K562 (cell line): Measurements from ENCODE around the gene SAE1. TPM values are rescaled to one million over a fixed set of nuclear protein-coding genes. Genes with fewer than 3 reads are reported as not detected.

Experiments
- ATAC-seq: fragments of 200-7000 bp; cut with Tn5 transposase; 3 replicates; pipeline ENCODE4 v1.9.1; 2020; ENCODE audit warnings: moderate library complexity
- BruUV-seq: library from RNA; stranded (reverse); fragments of 400-500 nt; replicated peaks from 2 replicates; lab custom pipeline; 2021; lab: Mats Ljungman, UMichigan
- CTCF ChIA-PET: fragments of 300-600 bp; formaldehyde crosslinking; extraction: SDS; loops from one replicate; lab custom pipeline; 2021; ENCODE audit warnings: low intra/inter-chr PET ratio; lab: Yijun Ruan, JAX
- POLR2A ChIA-PET: fragments of 300-600, 350-650 bp; sonication (Branson Sonifier 250); formaldehyde crosslinking; extraction: SDS; loops from one replicate; lab custom pipeline; 2021; ENCODE audit warnings: antibody characterized with exemption, inconsistent platforms; lab: Yijun Ruan, JAX
- DNase-seq, 4 experiments: peaks; one replicate each; pipeline versions ENCODE4 v3.0.0 to v3.0.0-alpha.2; 2011 to 2018; ENCODE audit warnings: low spot score in 3 of 4, mixed read lengths in 3 of 4; ENCODE audit errors: extremely low read depth in 1 of 4
- FAIRE-seq: peaks from 2 replicates; lab custom pipeline; 2011; peaks lifted over from hg19 to GRCh38; lab: Jason Lieb, UNC
- H2AFZ ChIP-seq: 2 replicates; pipeline ENCODE4 v1.6.0; 2011; ENCODE audit warnings: low read depth, low read length, control low read depth, inconsistent platforms
- H3K27ac ChIP-seq: fragments of 200-600 bp; 3 replicates; pipeline ENCODE4 v1.8.0; 2011; ENCODE audit warnings: low read depth, mild to moderate bottlenecking, control low read depth, inconsistent platforms, low read length, moderate library complexity, mixed read lengths; ENCODE audit errors: extremely low read depth
- H3K27me3 ChIP-seq, 2 experiments: fragments of 300-600 bp in 1 of 2; 2 replicates in 1 of 2; 3 replicates in 1 of 2; pipeline versions ENCODE4 v1.6.0 to v1.8.0; 2011; ENCODE audit warnings: inconsistent platforms in 2 of 2, low read length in 2 of 2, mild to moderate bottlenecking in 1 of 2, mixed read lengths in 1 of 2, moderate library complexity in 1 of 2; ENCODE audit not compliant: control insufficient read depth in 2 of 2, insufficient read depth in 2 of 2
- H3K36me3 ChIP-seq: fragments of 300-600 bp; 3 replicates; pipeline ENCODE4 v1.8.0; 2011; ENCODE audit warnings: mild to moderate bottlenecking, low read length, inconsistent platforms; ENCODE audit not compliant: control insufficient read depth, insufficient read depth
- H3K4me1 ChIP-seq, 2 experiments: fragments of 200-600 bp in 1 of 2; replicated peaks in 1 of 2; 2 replicates in 1 of 2; 3 replicates in 1 of 2; pipeline versions ENCODE4 v1.5.1 to v1.8.0; 2011; ENCODE audit warnings: inconsistent platforms in 2 of 2, low read length in 2 of 2, mild to moderate bottlenecking in 1 of 2, mixed read lengths in 1 of 2, moderate library complexity in 1 of 2; ENCODE audit not compliant: control insufficient read depth in 2 of 2, insufficient read depth in 2 of 2
- H3K4me2 ChIP-seq: 2 replicates; pipeline ENCODE4 v1.6.1; 2011; ENCODE audit warnings: low read length, control low read depth, inconsistent platforms, mixed read lengths; ENCODE audit not compliant: insufficient read depth
- H3K4me3 ChIP-seq: fragments of 200-600 bp; sonication (generic), shearing (Covaris generic); 2 replicates; pipeline ENCODE4 v1.5.1; 2016; ENCODE audit warnings: control low read depth, inconsistent platforms
- H3K79me2 ChIP-seq: fragments of 200-600 bp; 3 replicates; pipeline ENCODE4 v1.8.0; 2011; ENCODE audit warnings: low read length, inconsistent platforms; ENCODE audit not compliant: control insufficient read depth, insufficient read depth
- H3K9ac ChIP-seq, 2 experiments: 2 replicates each; pipeline versions ENCODE4 v1.6.0 to v1.6.1; 2011; ENCODE audit warnings: low read depth in 2 of 2, low read length in 2 of 2, control low read depth in 1 of 2, inconsistent platforms in 1 of 2, mild to moderate bottlenecking in 1 of 2, mixed read lengths in 1 of 2; ENCODE audit not compliant: insufficient read depth in 1 of 2
- H3K9me1 ChIP-seq: one replicate; pipeline ENCODE4 v1.6.0; 2011; ENCODE audit warnings: inconsistent platforms, mild to moderate bottlenecking, low read length, moderate library complexity; ENCODE audit not compliant: control insufficient read depth, insufficient read depth
- H3K9me3 ChIP-seq: replicated peaks from 2 replicates; pipeline ENCODE4 v1.5.1; 2011; ENCODE audit warnings: low read depth, low read length, inconsistent platforms; ENCODE audit not compliant: control insufficient read depth, insufficient read depth
- H4K20me1 ChIP-seq: replicated peaks from 2 replicates; pipeline ENCODE4 v1.6.1; 2011; ENCODE audit warnings: low read length, inconsistent platforms, mixed read lengths; ENCODE audit not compliant: control insufficient read depth, insufficient read depth
- BCOR ChIP-seq: fragments of 450-650 bp; IDR thresholded peaks from 2 replicates; pipeline ENCODE4 v1.6.1; 2016
- BHLHE40 ChIP-seq: IDR thresholded peaks from 2 replicates; pipeline ENCODE4 v1.6.1; 2011; ENCODE audit warnings: low read length, improper control_type of control experiment
- BMI1 ChIP-seq: fragments of 150-350 bp; IDR thresholded peaks from 2 replicates; pipeline ENCODE4 v1.6.1; 2014; ENCODE audit warnings: low read length
- CBX1 ChIP-seq: sonication (generic); IDR thresholded peaks from 2 replicates; pipeline ENCODE4 v1.6.1; 2016; ENCODE audit warnings: antibody characterized with exemption, low read depth, mild to moderate bottlenecking
- DIDO1 ChIP-seq: fragments of 450-650 bp; IDR thresholded peaks from 2 replicates; pipeline ENCODE4 v1.6.1; 2016; ENCODE audit warnings: low read depth, missing biosample characterization, missing genetic modification characterization
- E2F8 ChIP-seq: fragments of 450-650 bp; IDR thresholded peaks from 2 replicates; pipeline ENCODE4 v1.7.1; 2018; ENCODE audit warnings: mild to moderate bottlenecking, low read depth; ENCODE audit not compliant: partially characterized antibody
- ERF ChIP-seq: fragments of 450-650 bp; formaldehyde crosslinking; IDR thresholded peaks from 2 replicates; pipeline ENCODE4 v1.4.0; 2020; ENCODE audit warnings: mild to moderate bottlenecking, mixed read lengths
- GATAD2A ChIP-seq: fragments of 450-650 bp; IDR thresholded peaks from 2 replicates; pipeline ENCODE4 v1.6.1; 2017
- HOXB6 ChIP-seq: fragments of 250-450 bp; sonication (Bioruptor Pico); IDR thresholded peaks from 2 replicates; pipeline ENCODE4 v1.5.1; 2022; ENCODE audit warnings: mild to moderate bottlenecking, borderline replicate concordance
- KAT7 ChIP-seq: sonication (generic); formaldehyde crosslinking; IDR thresholded peaks from 2 replicates; pipeline ENCODE4 v1.8.0; 2022; ENCODE audit warnings: missing genetic modification reagents, mild to moderate bottlenecking, borderline replicate concordance
- KDM1A ChIP-seq, 2 experiments: fragments of 450-650 bp; IDR thresholded peaks; 2 replicates each; pipeline ENCODE4 v1.6.1; 2016; ENCODE audit warnings: mild to moderate bottlenecking in 2 of 2
- MAFG ChIP-seq: fragments of 450-650 bp; conservative IDR thresholded peaks from 2 replicates; pipeline ENCODE4 v1.6.1; 2016; ENCODE audit warnings: missing genetic modification characterization, missing compliant biosample characterization
- RBM17 ChIP-seq: fragments of 200-400 bp; formaldehyde crosslinking; IDR thresholded peaks from 2 replicates; pipeline ENCODE4 v1.6.1; 2017; ENCODE audit warnings: low read depth, mild to moderate bottlenecking, low read length, borderline replicate concordance
- RCOR1 ChIP-seq, 2 experiments: IDR thresholded peaks; 2 replicates each; pipeline ENCODE4 v1.6.1; 2012; ENCODE audit warnings: low read depth in 2 of 2, low read length in 2 of 2, borderline replicate concordance in 1 of 2, improper control_type of control experiment in 1 of 2
- TBL1XR1 ChIP-seq, 2 experiments: IDR thresholded peaks; 2 replicates each; pipeline ENCODE4 v1.6.1; 2012; ENCODE audit warnings: improper control_type of control experiment in 2 of 2, low read length in 2 of 2, mild to moderate bottlenecking in 1 of 2
- TOE1 ChIP-seq, 2 experiments: fragments of 450-650 bp in 1 of 2; sonication (generic) in 1 of 2; formaldehyde crosslinking in 1 of 2; IDR thresholded peaks; 2 replicates each; pipeline versions ENCODE4 v1.7.1 to v1.8.0; 2016 to 2022; ENCODE audit warnings: borderline replicate concordance in 2 of 2, mild to moderate bottlenecking in 2 of 2, antibody characterized with exemption in 1 of 2, inconsistent platforms in 1 of 2, low read depth in 1 of 2, missing genetic modification reagents in 1 of 2, moderate library complexity in 1 of 2
- ZNF175 ChIP-seq: fragments of 200-800 bp; sonication (Bioruptor generic); IDR thresholded peaks from 2 replicates; pipeline ENCODE4 v1.6.1; 2016; ENCODE audit warnings: low read depth, mild to moderate bottlenecking, missing genetic modification characterization, missing compliant biosample characterization
- WGBS: fragments of 100-300 bp; shearing (Covaris generic); methylation state at CpG from one replicate; pipeline ENCODE4 v1.1.6; 2016; ENCODE audit warnings: low coverage, mixed read lengths; ENCODE audit not compliant: insufficient coverage; ENCODE audit errors: missing lambda C conversion rate; 5-methylcytosine and 5-hydroxymethylcytosine counted together
- in situ Hi-C: fragments of 300-500 bp; cut with MboI; formaldehyde crosslinking; loops from 4 replicates; pipeline ENCODE4 v1.15.0; 2018; ENCODE audit warnings: inconsistent platforms, mixed read lengths
- intact Hi-C: fragments of 100-400 bp; cut with micrococcal nuclease; formaldehyde crosslinking; loops from 2 replicates; pipeline ENCODE4 v1.14.2; 2022
- polyA plus RNA-seq, 8 experiments: library from polyadenylated mRNA; depleted of rRNA in 4 of 8; stranded (reverse) in 5 of 8; unstranded in 3 of 8; fragments of >200 nt; fragmentation: Nextera tagmentation in 2 of 8; fragmentation: Illumina TruSeq in 1 of 8; extraction: Ambion mirVana in 2 of 8; extraction: Trizol in 1 of 8; gene quantifications; 2 replicates each; pipeline versions ENCODE4 v1.2.1 to v1.2.3, GENCODE V29; 2011 to 2014; ENCODE audit warnings: inconsistent platforms in 1 of 8, missing spikeins in 1 of 8
- total RNA-seq, 7 experiments: library from RNA; depleted of rRNA in 6 of 7; stranded (reverse); fragments of >200 nt in 6 of 7; fragmentation: Illumina TruSeq in 2 of 7; extraction: Trizol in 2 of 7; gene quantifications; 2 replicates each; pipeline versions ENCODE4 v1.2.1 to v1.2.3, GENCODE V29; 2011 to 2021; ENCODE audit warnings: low replicate concordance in 1 of 7

SAE1 gene
- total and polyA plus RNA-seq, 9 of the 15 experiments (the other 6 are each of a cell fraction or from before 2014, with no cell fraction given): 82.8 to 299 (median 217) TPM

- no peak for TF ChIP-seq MAFG (tag)
- TF ChIP-seq ERF (CRISPR knock-in tag): 0 out of 2 replicates have a peak, but pooled peaks have one; percentile 40
- 0 out of 2 replicates have a peak, but pooled peaks have one; percentile 42 for TF ChIP-seq KAT7 (CRISPR knock-in tag)
Observed at GRCh38 chr19:47240556-47240955, 109.9 kb downstream of the SAE1 start (continued).

GRCh38 chr19:47240996-47241918, 110.6 kb downstream of the SAE1 start:
- Histone ChIP-seq H4K20me1 (no peaks in the 10 kb centered on the region), H3K27me3 (no peaks in the 10 kb centered on the region), H3K36me3 (no peaks in the 10 kb centered on the region), H3K27ac (peak overlapping the region; percentile 74), H2AFZ (peak overlapping the region; percentile 52), H3K9me3 (no peaks in the 10 kb centered on the region; the same call in 1 of the 2 replicates), H3K79me2 (no peaks in the 10 kb centered on the region; the same call in 2 of the 3 replicates), H3K9me1 (no peaks in the 10 kb centered on the region), H3K4me3 (no peak overlapping the region), H3K4me1 (peaks cover 28 to 51% of the 10 kb centered on the region in 2 experiments; a peak in 4 of 5 replicates), H3K9ac (peak overlapping the region; percentile 65 to 85), H3K4me2 (peak overlapping the region; percentile 73)
- CTCF ChIA-PET: no interaction called here
- WGBS: 20% methylated on average over 14 of the region's 27 CpGs
- POLR2A ChIA-PET: interaction anchor here (2.0 kb wide), 1 partner anchor 15 kb away, joined by 8 read pairs; no protein-coding TSS in a partner anchor
- peak; percentile 60 for ATAC-seq
- FAIRE-seq: peak; percentile 60
- in situ Hi-C loops: loop anchor here (10.0 kb wide), 1 partner anchor 386 kb away; the partner anchor contains the start of gene AP2S1
- peak; percentile 91 to 95 (median 93) for DNase-seq
- no TSS peak for BruUV-seq
- intact Hi-C loops: loop anchor here (5.0 to 10.0 kb wide), 3 partner anchors 89 to 376 kb away; partner anchors contain the start of gene ARHGAP35
- peak; percentile 13 to 54; a peak in 1 of 4 replicates for TF ChIP-seq KDM1A (IDR thresholded peaks at IDR 0.05)
- TF ChIP-seq RCOR1 (IDR thresholded peaks at IDR 0.05; ENCODE audit: borderline replicate concordance in 1 of 2, low read depth in 2 of 2, low read length in 2 of 2): peak in 1 of 2 experiments; percentile 80; a peak in 2 of 4 replicates
- TF ChIP-seq BCOR: peak; percentile 77
- peak; percentile 38 for TF ChIP-seq BHLHE40
- peak; percentile 32 to 68; a peak in 1 of 4 replicates for TF ChIP-seq TBL1XR1 (IDR thresholded peaks at IDR 0.05; ENCODE audit: low read length in 2 of 2)
- TF ChIP-seq GATAD2A: no peak
- TF ChIP-seq BMI1: no peak
- 0 out of 2 replicates have a peak, but pooled peaks have one; percentile 23 for TF ChIP-seq DIDO1
- TF ChIP-seq HOXB6 (CRISPR knock-in tag): no peak
- TF ChIP-seq TOE1 (IDR thresholded peaks at IDR 0.05; ENCODE audit: borderline replicate concordance): peak; percentile 69; the same call in 1 of the 2 replicates
- no peak for TF ChIP-seq TOE1 (CRISPR knock-in tag; IDR thresholded peaks at IDR 0.05; ENCODE audit: borderline replicate concordance, low read depth)
- TF ChIP-seq CBX1: peak; percentile 93
- TF ChIP-seq E2F8: peak; percentile 30
- no peak for TF ChIP-seq RBM17
- TF ChIP-seq ZNF175 (CRISPR knock-in tag): peak; percentile 60; the same call in 1 of the 2 replicates
